PC-9 (cell line): ENCODE results near the gene PRKRA. TPM values are rescaled to one million over a fixed set of nuclear protein-coding genes. Genes with fewer than 3 reads are reported as not detected.

Source experiments
- BruUV-seq: library from RNA; stranded (reverse); fragments of 400-500 nt; replicated peaks from 2 replicates; lab custom pipeline; 2021; lab: Mats Ljungman, UMichigan
- CTCF ChIA-PET: fragments of 300-600 bp; sonication (Branson Sonifier 250); formaldehyde crosslinking; loops from one replicate; lab custom pipeline; 2022; ENCODE audit warnings: antibody characterized with exemption; lab: Charles Lee
- POLR2A ChIA-PET: fragments of 300-600 bp; sonication (Branson Sonifier 250); formaldehyde crosslinking; loops from one replicate; lab custom pipeline; 2022; ENCODE audit warnings: antibody characterized with exemption; ENCODE audit not compliant: unreplicated experiment; lab: Charles Lee
- DNase-seq, 2 experiments: peaks; one replicate each; pipeline versions ENCODE4 v3.0.0 to v3.0.0-alpha.2; 2015 to 2022; ENCODE audit warnings: mixed read lengths in 1 of 2
- H2AFZ ChIP-seq: fragments of 200-600 bp; sonication (generic); 2 replicates; pipeline ENCODE4 v1.8.1; 2017; ENCODE audit warnings: antibody characterized with exemption
- H3F3A ChIP-seq: fragments of 200-600 bp; sonication (generic); 2 replicates; pipeline ENCODE4 v1.8.1; 2017; ENCODE audit warnings: antibody characterized with exemption, mild to moderate bottlenecking, low read depth; ENCODE audit not compliant: insufficient read depth
- H3K27ac ChIP-seq: fragments of 200-600 bp; sonication (generic); 2 replicates; pipeline ENCODE4 v1.6.1; 2016; ENCODE audit warnings: mixed run types
- H3K27me3 ChIP-seq: fragments of 200-600 bp; sonication (generic); 2 replicates; pipeline ENCODE4 v1.6.1; 2016; ENCODE audit warnings: low read depth, mixed run types; ENCODE audit not compliant: insufficient read depth
- H3K36me3 ChIP-seq: fragments of 200-600 bp; sonication (generic); 2 replicates; pipeline ENCODE4 v1.6.1; 2016; ENCODE audit warnings: low read depth, mixed run types
- H3K4me1 ChIP-seq: fragments of 200-600 bp; sonication (generic); replicated peaks from 2 replicates; pipeline ENCODE4 v1.6.1; 2016; ENCODE audit warnings: mixed run types; ENCODE audit not compliant: insufficient read depth
- H3K4me2 ChIP-seq: fragments of 200-600 bp; sonication (generic); 2 replicates; pipeline ENCODE4 v1.6.1; 2017; ENCODE audit warnings: mixed run types
- H3K4me3 ChIP-seq: fragments of 200-600 bp; sonication (generic); 2 replicates; pipeline ENCODE4 v1.6.1; 2016; ENCODE audit warnings: mixed run types
- H3K79me2 ChIP-seq: fragments of 200-600 bp; sonication (generic); 2 replicates; pipeline ENCODE4 v1.6.1; 2017; ENCODE audit warnings: low read depth, mixed run types
- H3K9me2 ChIP-seq: fragments of 200-600 bp; sonication (generic); 2 replicates; pipeline ENCODE4 v1.8.1; 2017; ENCODE audit warnings: mild to moderate bottlenecking; ENCODE audit not compliant: insufficient read depth
- H3K9me3 ChIP-seq: fragments of 200-600 bp; sonication (generic); 2 replicates; pipeline ENCODE4 v1.8.1; 2016; ENCODE audit warnings: low read depth; ENCODE audit not compliant: insufficient read depth
- H4K20me1 ChIP-seq: fragments of 200-600 bp; sonication (generic); 2 replicates; pipeline ENCODE4 v1.8.1; 2017; ENCODE audit not compliant: insufficient read depth
- EZH2 ChIP-seq: fragments of 200-600 bp; sonication (generic); IDR thresholded peaks from 2 replicates; pipeline ENCODE4 v1.8.0; 2017; ENCODE audit warnings: antibody characterized with exemption, low read depth
- intact Hi-C: fragments of 100-400 bp; cut with micrococcal nuclease; formaldehyde crosslinking; loops from one replicate; pipeline ENCODE4 v1.10.0; 2022; ENCODE audit not compliant: unreplicated experiment
- total RNA-seq: library from RNA; stranded (reverse); gene quantifications from 2 replicates; pipeline ENCODE4 v1.2.3, GENCODE V29; 2021
- TF ChIP-seq, protein P1 (sequence below): fragments of 200-600 bp; sonication (generic); conservative IDR thresholded peaks from 2 replicates; pipeline ENCODE4 v1.6.1; 2017; ENCODE audit warnings: mixed run types, antibody characterized with exemption, mild to moderate bottlenecking, moderate library complexity

PRKRA gene
- total RNA-seq, 1 experiment from 2014 or later: 93.3 TPM

DNA sequence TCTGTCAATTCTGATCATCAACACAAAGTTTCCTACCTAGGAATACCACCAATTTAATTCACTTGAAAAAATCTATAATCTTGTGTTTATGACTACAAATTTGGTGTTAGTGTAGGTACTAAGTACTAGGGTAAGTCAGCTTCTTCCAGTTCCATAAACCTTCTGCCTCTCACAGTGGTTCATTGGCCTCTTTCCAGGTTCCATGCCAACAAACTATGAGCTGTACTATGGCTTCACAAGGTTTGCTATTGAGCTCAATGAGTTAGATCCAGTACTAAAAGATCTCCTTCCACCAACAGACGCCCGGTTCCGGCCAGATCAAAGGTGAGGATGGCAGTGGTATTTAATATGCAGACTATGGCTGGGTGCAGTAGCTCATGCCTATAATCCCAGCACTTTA lies 58.8 kb downstream of the PRKRA start:
- Histone ChIP-seq H3K4me3 (no peak overlapping the region), H3K4me2 (no peak overlapping the region), H3K79me2 (no peaks in the 10 kb centered on the region), H3K27me3 (no peaks in the 10 kb centered on the region), H3F3A (no peaks in the 10 kb centered on the region), H3K36me3 (no peaks in the 10 kb centered on the region), H4K20me1 (no peaks in the 10 kb centered on the region), H3K4me1 (no peaks in the 10 kb centered on the region), H3K27ac (no peak overlapping the region), H3K9me2 (no peaks in the 10 kb centered on the region), H3K9me3 (no peaks in the 10 kb centered on the region), H2AFZ (no peak overlapping the region)
- intact Hi-C loops: no loop called here
- ChIA-PET CTCF (interaction anchor here (0.7 to 0.8 kb wide), 2 partner anchors 23 to 152 kb away, joined by 3 to 11 read pairs; no protein-coding TSS in a partner anchor), POLR2A (no interaction called here)
- no TSS peak for BruUV-seq
- DNase-seq: no peak
- no peak for TF ChIP-seq EZH2
- TF ChIP-seq, protein P1, sequence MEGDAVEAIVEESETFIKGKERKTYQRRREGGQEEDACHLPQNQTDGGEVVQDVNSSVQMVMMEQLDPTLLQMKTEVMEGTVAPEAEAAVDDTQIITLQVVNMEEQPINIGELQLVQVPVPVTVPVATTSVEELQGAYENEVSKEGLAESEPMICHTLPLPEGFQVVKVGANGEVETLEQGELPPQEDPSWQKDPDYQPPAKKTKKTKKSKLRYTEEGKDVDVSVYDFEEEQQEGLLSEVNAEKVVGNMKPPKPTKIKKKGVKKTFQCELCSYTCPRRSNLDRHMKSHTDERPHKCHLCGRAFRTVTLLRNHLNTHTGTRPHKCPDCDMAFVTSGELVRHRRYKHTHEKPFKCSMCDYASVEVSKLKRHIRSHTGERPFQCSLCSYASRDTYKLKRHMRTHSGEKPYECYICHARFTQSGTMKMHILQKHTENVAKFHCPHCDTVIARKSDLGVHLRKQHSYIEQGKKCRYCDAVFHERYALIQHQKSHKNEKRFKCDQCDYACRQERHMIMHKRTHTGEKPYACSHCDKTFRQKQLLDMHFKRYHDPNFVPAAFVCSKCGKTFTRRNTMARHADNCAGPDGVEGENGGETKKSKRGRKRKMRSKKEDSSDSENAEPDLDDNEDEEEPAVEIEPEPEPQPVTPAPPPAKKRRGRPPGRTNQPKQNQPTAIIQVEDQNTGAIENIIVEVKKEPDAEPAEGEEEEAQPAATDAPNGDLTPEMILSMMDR: no peak

DNA sequence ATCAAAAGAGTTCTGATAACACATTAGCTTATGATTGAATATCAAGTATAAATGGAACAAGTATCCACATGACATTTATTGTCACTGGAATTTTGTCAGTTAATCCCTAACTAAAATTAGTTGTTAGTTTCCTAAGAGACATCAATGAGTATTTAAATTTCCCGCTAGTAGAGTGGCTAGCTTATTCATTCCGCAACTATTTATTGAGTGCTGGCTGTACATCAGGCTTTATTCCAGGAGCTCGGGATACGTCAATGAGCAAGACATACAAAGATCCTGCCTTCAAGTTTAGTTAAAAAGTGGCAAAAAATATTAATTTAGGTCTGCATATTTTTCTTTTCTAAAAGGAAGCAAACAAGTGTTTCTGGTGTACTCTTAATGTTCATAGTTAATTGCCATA lies 59.3 kb downstream of the PRKRA start:
- H3F3A ChIP-seq: no peaks in the 10 kb centered on the region
- no TSS peak for BruUV-seq
- no peaks in the 10 kb centered on the region for H3K9me2 ChIP-seq
- H4K20me1 ChIP-seq: no peaks in the 10 kb centered on the region
- no peak overlapping the region for H3K27ac ChIP-seq
- TF ChIP-seq, protein P1: no peak
- H3K4me3 ChIP-seq: no peak overlapping the region
- no peaks in the 10 kb centered on the region for H3K36me3 ChIP-seq
- H3K4me1 ChIP-seq: no peaks in the 10 kb centered on the region
- H3K79me2 ChIP-seq: no peaks in the 10 kb centered on the region
- H2AFZ ChIP-seq: no peak overlapping the region
- POLR2A ChIA-PET: interaction anchor here (0.5 kb wide), 1 partner anchor 175 kb away, joined by 3 read pairs; no protein-coding TSS in a partner anchor
- H3K27me3 ChIP-seq: no peaks in the 10 kb centered on the region
- no peak for DNase-seq
- CTCF ChIA-PET: interaction anchor here (0.8 kb wide), 1 partner anchor 23 kb away, joined by 3 read pairs; no protein-coding TSS in a partner anchor
- intact Hi-C loops: no loop called here
- H3K9me3 ChIP-seq: no peaks in the 10 kb centered on the region
- H3K4me2 ChIP-seq: no peak overlapping the region

DNA sequence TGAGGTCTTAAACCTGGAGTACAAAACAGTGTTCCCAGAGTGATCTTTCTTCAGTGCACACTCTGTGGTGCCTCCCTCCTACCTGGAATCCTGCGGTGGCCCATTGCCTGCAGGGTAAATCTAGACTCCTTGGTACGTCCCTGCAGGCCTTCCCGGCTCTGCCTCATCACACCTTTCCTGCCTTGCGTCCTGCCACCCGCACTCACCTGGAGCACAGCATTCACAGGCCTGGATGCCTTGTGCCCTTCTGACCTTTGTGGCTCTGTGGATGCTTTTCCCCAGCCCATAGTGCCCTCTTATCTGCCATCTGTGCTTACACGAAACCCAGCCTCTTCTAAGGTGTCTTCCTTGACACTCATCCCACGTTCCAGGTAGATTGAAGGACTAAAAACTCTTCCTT lies 62.7 kb downstream of the PRKRA start:
- Histone ChIP-seq H2AFZ (no peak overlapping the region), H3K27me3 (no peaks in the 10 kb centered on the region), H3K9me2 (no peaks in the 10 kb centered on the region), H3K4me1 (no peaks in the 10 kb centered on the region), H3F3A (no peaks in the 10 kb centered on the region), H3K4me2 (no peak overlapping the region), H3K36me3 (no peaks in the 10 kb centered on the region), H3K9me3 (no peaks in the 10 kb centered on the region), H4K20me1 (no peaks in the 10 kb centered on the region), H3K79me2 (no peaks in the 10 kb centered on the region), H3K27ac (no peak overlapping the region), H3K4me3 (no peak overlapping the region)
- ChIA-PET CTCF (interaction anchor here (0.6 kb wide), 1 partner anchor 24 kb away, joined by 3 read pairs; no protein-coding TSS in a partner anchor), POLR2A (no interaction called here)
- no peak for DNase-seq
- intact Hi-C loops: no loop called here
- no TSS peak for BruUV-seq
- TF ChIP-seq, protein P1: no peak
- TF ChIP-seq EZH2: no peak
